Hepatocyte (in vitro differentiated cells): ENCODE results near the gene PDGFD.

Source experiments
- EZH2 ChIP-seq: fragments of 200-600 bp; sonication (generic); IDR thresholded peaks from 2 replicates; pipeline ENCODE4 v1.6.1; 2016; ENCODE audit warnings: antibody characterized with exemption, mild to moderate bottlenecking, borderline replicate concordance
- EZH2phosphoT487 ChIP-seq: fragments of 200-600 bp; sonication (generic); IDR thresholded peaks from one replicate; pipeline ENCODE4 v1.6.1; 2018; ENCODE audit warnings: antibody characterized with exemption, mild to moderate bottlenecking, low read depth, moderate library complexity; ENCODE audit not compliant: unreplicated experiment, severe bottlenecking
- TF ChIP-seq, protein P1 (sequence below): fragments of 200-600 bp; sonication (generic); IDR thresholded peaks from 2 replicates; pipeline ENCODE4 v1.5.1; 2016; ENCODE audit warnings: antibody characterized with exemption, mild to moderate bottlenecking; ENCODE audit not compliant: poor library complexity

DNA sequence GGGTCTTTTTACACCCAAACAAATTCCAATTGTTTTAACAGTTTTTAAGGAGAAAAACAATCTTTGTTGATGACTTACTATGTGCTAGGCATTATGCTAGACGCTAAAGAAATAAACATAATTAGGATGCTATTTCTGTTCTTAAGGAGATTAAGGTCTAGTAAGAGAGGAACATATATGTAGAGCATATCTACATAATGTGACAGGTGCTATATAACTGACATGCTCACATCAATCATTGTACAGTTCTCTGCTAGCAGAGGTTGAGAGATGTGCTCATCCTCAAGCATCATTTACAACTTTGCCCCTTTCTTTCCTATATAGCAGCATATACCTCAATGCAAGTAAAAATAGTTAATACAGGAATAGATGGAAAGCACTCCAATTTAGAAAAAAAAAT lies 37.5 kb downstream of the PDGFD start:
- TF ChIP-seq, protein P1, sequence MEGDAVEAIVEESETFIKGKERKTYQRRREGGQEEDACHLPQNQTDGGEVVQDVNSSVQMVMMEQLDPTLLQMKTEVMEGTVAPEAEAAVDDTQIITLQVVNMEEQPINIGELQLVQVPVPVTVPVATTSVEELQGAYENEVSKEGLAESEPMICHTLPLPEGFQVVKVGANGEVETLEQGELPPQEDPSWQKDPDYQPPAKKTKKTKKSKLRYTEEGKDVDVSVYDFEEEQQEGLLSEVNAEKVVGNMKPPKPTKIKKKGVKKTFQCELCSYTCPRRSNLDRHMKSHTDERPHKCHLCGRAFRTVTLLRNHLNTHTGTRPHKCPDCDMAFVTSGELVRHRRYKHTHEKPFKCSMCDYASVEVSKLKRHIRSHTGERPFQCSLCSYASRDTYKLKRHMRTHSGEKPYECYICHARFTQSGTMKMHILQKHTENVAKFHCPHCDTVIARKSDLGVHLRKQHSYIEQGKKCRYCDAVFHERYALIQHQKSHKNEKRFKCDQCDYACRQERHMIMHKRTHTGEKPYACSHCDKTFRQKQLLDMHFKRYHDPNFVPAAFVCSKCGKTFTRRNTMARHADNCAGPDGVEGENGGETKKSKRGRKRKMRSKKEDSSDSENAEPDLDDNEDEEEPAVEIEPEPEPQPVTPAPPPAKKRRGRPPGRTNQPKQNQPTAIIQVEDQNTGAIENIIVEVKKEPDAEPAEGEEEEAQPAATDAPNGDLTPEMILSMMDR: no peak
- TF ChIP-seq EZH2 (no peak), EZH2phosphoT487 (no peak)
